ENCODE data around the gene CLPTM1L.

CLPTM1L gene, protein sequence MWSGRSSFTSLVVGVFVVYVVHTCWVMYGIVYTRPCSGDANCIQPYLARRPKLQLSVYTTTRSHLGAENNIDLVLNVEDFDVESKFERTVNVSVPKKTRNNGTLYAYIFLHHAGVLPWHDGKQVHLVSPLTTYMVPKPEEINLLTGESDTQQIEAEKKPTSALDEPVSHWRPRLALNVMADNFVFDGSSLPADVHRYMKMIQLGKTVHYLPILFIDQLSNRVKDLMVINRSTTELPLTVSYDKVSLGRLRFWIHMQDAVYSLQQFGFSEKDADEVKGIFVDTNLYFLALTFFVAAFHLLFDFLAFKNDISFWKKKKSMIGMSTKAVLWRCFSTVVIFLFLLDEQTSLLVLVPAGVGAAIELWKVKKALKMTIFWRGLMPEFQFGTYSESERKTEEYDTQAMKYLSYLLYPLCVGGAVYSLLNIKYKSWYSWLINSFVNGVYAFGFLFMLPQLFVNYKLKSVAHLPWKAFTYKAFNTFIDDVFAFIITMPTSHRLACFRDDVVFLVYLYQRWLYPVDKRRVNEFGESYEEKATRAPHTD

GRCh38 chr5:1344975-1345838 lies at the start of gene CLPTM1L:
Gene CLPTM1L (minus strand): TSS chr5:1345099. CDS start chr5:1344841, 258 bp downstream.
- H3K4me3 ChIP-seq (ENCODE audit: low read depth, low read length): peak within 1 kb of the TSS; percentile 90
- TF ChIP-seq, protein P1, sequence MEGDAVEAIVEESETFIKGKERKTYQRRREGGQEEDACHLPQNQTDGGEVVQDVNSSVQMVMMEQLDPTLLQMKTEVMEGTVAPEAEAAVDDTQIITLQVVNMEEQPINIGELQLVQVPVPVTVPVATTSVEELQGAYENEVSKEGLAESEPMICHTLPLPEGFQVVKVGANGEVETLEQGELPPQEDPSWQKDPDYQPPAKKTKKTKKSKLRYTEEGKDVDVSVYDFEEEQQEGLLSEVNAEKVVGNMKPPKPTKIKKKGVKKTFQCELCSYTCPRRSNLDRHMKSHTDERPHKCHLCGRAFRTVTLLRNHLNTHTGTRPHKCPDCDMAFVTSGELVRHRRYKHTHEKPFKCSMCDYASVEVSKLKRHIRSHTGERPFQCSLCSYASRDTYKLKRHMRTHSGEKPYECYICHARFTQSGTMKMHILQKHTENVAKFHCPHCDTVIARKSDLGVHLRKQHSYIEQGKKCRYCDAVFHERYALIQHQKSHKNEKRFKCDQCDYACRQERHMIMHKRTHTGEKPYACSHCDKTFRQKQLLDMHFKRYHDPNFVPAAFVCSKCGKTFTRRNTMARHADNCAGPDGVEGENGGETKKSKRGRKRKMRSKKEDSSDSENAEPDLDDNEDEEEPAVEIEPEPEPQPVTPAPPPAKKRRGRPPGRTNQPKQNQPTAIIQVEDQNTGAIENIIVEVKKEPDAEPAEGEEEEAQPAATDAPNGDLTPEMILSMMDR (IDR thresholded peaks at IDR 0.05; ENCODE audit: borderline replicate concordance, insufficient read depth, low read depth, low read length): no peak

- H3K4me3 ChIP-seq (ENCODE audit: low read depth, low read length): no peak overlapping the region
- TF ChIP-seq, protein P1 (IDR thresholded peaks at IDR 0.05; ENCODE audit: borderline replicate concordance, insufficient read depth, low read depth, low read length): no peak
Measured at GRCh38 chr5:1393571-1394501, 48.9 kb upstream of the CLPTM1L start.

DNA sequence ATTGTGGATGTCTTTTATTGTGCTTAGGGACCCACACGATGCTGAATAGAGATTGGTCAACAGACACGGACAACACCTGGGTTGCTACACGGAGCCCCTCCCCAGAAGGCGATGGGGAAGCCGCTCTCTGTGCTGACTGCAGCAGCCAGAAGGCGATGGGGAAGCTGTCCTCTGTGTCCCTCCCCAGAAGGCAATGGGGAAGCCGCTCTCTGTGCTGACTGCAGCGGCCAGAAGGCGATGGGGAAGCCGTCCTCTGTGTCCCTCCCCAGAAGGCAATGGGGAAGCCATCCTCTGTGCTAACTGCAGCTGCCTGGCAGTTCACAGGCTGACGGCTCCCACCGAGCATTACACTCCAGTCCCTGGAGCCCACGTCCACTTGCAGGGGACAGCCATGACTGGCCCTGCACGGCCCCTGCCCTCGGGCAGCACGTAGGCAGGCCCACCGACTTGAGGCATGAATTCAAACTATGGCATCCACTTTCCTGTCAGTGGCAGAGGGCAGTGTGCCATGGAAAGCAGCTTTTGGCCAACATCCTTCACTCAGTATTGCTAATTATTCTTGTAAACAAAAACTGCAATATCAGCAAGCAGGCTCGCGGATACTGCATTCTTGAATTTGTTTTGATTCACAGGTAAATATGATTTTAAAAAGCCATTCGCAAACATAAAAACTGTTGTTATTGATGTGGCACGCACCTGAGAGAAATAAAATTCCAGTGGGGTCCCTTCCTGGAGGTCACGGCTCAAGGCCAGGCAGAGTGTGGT lies 48.1 kb upstream of the CLPTM1L start:
- TF ChIP-seq, protein P1 (IDR thresholded peaks at IDR 0.05; ENCODE audit: borderline replicate concordance, insufficient read depth, low read depth, low read length): no peak
- H3K4me3 ChIP-seq (ENCODE audit: low read depth, low read length): no peak overlapping the region

GRCh38 chr5:1392261-1392660 lies 47.4 kb upstream of the CLPTM1L start:
- TF ChIP-seq, protein P1 (IDR thresholded peaks at IDR 0.05; ENCODE audit: borderline replicate concordance, insufficient read depth, low read depth, low read length): no peak
- no peak overlapping the region for H3K4me3 ChIP-seq (ENCODE audit: low read depth, low read length)

- TF ChIP-seq, protein P1 (IDR thresholded peaks at IDR 0.05; ENCODE audit: borderline replicate concordance, insufficient read depth, low read depth, low read length): no peak
- H3K4me3 ChIP-seq (ENCODE audit: low read depth, low read length): no peak overlapping the region
Measured at GRCh38 chr5:1391691-1392090, 46.8 kb upstream of the CLPTM1L start.
